HG02610 (cell line): ENCODE results near the gene ZCCHC2.

Experiments used
- ATAC-seq: cut with Tn5 transposase; IDR thresholded peaks from one replicate; pipeline ENCODE4 v1.9.1; 2021; ENCODE audit warnings: mild to moderate bottlenecking, moderate library complexity; ENCODE audit not compliant: unreplicated experiment

ZCCHC2 gene

GRCh38 chr18:62605685-62606084 lies 82.9 kb downstream of the ZCCHC2 start:
- ATAC-seq = no peak

- ATAC-seq = no peak
Measured at GRCh38 chr18:62606106-62606505, 83.3 kb downstream of the ZCCHC2 start.

- ATAC-seq = no peak
Measured at GRCh38 chr18:62607302-62607701, 84.5 kb downstream of the ZCCHC2 start.

DNA sequence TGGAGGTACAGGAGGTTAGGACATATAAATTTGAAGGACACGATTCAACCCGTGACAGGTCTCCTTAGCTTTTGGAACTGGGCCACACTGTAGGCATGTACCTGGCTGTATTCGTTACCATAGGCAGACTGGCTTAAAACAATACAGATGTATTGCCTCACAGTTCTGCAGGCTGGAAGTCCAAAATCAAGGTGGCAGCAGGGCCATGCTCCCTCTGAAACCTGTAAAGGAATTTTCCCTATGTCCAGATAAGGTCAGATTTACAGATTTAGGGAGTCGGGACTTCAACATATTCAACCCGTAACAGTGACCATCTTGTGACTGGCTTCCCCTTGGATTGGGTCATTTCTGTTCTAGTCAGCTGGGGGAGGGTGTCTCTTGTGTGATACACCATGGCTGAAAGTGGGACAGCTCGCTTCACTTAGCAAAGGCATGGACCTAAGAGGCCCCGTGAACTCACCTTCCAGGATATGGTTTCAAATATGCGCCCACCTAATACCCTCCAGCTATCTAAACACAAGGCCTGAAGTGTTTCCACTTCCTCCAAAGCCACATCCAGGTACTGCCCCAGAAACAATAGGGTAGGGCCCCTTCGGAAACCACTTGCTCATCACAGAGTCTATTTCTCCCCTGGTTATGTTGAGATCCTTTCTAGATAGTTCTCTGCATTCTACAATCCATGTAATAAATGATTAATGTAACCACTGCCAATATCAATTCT lies 85.0 kb downstream of the ZCCHC2 start:
- no peak for ATAC-seq

- no peak for ATAC-seq
Measured at GRCh38 chr18:62609764-62610163, 86.9 kb downstream of the ZCCHC2 start.

- no peak for ATAC-seq
Measured at GRCh38 chr18:62610351-62610700, 87.5 kb downstream of the ZCCHC2 start.

DNA sequence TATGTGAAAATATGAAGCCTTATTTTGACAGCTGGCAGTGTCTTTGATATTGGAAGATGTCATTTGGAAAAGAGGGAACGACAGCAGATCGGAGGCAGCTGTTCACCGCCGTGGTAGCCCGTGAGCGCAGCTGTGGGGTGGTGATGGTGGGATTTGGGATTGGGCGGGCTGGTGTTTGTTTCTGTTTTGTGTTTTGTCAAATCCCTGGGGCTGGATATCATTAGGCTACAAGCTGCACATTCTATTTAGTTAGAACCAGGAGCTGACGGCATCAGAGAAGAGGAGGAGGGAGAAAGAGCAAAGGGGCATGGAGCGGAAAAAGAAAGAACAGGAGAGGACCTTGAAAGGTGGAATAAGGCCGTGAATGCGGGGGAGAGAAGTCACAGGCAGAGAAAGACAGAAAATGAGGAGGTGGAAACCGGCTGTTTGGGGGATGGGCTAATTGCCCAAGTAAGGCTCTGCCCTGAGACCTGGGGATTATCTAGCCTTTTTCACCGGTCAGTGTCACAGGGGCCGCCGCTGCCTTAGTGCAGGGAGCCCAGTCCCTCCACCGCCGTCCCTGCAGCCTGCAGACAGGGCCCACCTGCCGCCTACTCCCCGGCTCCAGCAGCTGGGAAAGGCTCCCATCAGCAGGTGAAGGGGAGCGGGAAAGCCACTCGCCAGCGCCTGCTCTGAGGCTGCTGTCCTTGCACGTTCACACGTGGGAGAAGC lies 88.0 kb downstream of the ZCCHC2 start:
- ATAC-seq = no peak

- no peak for ATAC-seq
Measured at GRCh38 chr18:62611453-62612288, 88.8 kb downstream of the ZCCHC2 start.

- ATAC-seq = no peak
Measured at GRCh38 chr18:62612289-62612645, 89.4 kb downstream of the ZCCHC2 start.

DNA sequence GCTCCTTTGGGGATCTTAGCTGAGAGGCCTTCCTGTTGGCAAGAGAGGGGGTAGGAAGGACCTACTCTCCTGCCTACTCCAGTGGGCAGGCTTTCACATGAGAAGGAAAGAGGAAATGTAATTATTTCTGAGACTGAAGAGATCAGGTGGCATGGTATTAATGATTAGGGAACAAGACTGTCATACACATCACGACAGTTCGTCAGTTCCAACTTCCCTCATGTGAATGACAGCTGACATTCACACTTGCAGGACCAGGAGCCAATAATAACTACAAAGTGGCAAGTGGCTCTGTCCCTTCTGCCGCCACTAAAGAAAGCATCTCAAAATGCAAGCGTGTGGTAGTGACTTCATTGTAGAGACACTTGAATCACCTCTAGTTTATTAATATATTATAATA lies 90.0 kb downstream of the ZCCHC2 start:
- no peak for ATAC-seq

GRCh38 chr18:62614494-62614893 lies 91.7 kb downstream of the ZCCHC2 start:
- ATAC-seq = no peak

DNA sequence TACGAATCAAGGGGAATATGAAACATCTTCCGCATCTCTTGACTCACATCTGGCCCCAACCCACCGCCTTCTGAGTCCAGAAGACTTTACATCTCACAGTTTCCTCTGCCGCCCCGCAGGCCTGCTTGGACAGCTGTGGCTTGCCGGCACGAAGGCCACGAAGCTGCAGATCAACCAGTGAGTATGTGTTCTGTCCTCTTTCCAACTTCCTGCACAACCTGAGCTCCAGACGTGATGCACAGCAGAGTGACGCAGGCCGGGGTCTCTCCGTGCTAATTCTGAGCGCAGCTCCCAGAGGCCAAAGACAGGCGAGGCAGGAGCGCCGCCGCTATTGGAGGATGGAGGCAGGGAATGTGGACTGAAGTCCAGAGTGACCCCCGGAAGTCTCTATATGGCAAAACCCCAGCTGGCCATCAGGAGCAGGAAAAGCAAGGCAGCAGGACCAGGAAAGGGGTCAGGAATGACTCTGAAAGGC lies 93.5 kb downstream of the ZCCHC2 start:
- ATAC-seq = no peak

DNA sequence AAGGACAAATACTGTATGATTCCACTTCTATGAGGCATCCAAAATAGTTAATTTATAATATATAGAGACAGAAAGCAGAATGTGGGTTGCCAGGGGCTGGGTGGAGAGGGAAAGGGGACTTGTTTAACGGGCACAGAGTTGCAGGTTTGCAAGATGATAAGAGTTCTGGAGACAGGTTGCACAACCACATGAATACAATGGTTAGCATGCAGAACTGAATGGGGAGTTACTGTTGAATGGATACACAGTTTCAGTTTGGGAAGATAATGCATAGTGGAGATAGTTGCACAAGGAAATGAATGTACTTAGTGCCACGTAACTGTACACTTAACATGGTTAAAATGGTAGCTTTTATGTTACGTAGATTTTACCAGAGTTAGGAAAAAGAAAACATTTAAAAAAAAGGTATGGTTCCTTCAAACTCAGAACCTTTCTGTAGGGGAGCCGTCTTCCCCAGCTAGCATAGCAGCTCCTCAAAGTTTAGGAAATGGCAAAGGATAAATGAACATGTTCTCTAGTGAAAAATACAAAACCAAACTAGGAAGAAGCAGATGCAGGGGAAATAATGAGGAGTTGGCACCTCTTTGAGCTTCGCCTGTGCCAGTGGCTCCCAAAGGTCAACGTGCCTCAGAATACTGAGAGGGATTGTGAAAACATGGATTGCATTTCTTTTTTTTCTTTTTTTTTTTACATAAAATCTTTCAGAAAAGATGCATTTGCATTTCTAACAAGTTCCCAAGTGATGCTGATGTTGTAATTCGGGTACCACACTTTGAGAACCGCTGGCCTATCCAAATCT lies 95.2 kb downstream of the ZCCHC2 start:
- no peak for ATAC-seq

- no peak for ATAC-seq
Measured at GRCh38 chr18:62618735-62619134, 95.9 kb downstream of the ZCCHC2 start.

- ATAC-seq = no peak
Measured at GRCh38 chr18:62621546-62621945, 98.7 kb downstream of the ZCCHC2 start.

- ATAC-seq = no peak
Measured at GRCh38 chr18:62625019-62625418, 102.2 kb downstream of the ZCCHC2 start.
